ENCODE data around the gene PPIA. TPM values are rescaled to one million over a fixed set of nuclear protein-coding genes. Genes with fewer than 3 reads are reported as not detected.
"Not testable (repeated sequence)": the region's sequence is repeated elsewhere in the genome, so short reads cannot be mapped to it uniquely, and the experiment has no call there.

Gene PPIA
- total RNA-seq, 1 donor: 2,422 TPM

DNA sequence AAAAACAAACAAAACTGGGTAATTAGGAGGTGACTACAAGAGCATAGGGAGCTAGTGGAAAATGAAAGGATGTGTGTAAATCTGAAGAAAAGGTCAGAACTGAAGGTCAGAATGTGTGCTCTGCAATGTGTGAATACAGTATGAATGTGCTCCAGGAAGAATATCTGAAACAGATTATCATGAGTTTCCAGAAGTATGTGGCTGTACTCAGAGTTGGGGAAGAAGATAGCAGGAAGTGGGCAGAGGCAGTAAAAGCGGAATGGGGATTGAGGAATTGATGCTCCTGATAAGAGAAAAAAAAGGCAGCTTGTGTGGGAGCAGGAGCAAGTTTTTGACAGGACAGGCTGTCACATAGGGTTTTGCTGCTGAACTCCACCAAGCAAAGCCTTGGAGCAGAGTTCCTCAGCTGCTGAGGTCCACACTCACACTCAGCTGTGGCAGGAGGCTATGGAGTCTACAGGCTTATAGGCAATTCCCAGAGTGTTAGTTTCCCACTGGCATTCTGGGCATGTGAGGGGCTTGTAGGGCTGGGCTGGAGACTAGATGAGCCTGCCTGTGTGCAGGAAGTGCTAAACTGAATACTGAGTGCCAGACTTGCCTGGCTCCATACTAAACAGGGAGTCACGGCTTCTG, 28.5 kb downstream of the PPIA start:
- TF ChIP-seq, protein P1, sequence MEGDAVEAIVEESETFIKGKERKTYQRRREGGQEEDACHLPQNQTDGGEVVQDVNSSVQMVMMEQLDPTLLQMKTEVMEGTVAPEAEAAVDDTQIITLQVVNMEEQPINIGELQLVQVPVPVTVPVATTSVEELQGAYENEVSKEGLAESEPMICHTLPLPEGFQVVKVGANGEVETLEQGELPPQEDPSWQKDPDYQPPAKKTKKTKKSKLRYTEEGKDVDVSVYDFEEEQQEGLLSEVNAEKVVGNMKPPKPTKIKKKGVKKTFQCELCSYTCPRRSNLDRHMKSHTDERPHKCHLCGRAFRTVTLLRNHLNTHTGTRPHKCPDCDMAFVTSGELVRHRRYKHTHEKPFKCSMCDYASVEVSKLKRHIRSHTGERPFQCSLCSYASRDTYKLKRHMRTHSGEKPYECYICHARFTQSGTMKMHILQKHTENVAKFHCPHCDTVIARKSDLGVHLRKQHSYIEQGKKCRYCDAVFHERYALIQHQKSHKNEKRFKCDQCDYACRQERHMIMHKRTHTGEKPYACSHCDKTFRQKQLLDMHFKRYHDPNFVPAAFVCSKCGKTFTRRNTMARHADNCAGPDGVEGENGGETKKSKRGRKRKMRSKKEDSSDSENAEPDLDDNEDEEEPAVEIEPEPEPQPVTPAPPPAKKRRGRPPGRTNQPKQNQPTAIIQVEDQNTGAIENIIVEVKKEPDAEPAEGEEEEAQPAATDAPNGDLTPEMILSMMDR (IDR thresholded peaks at IDR 0.05; ENCODE audit: insufficient read depth, low read depth, low read length): no peak
- peak; percentile 91 for DNase-seq (ENCODE audit: low read depth)
- H3K4me3 ChIP-seq (ENCODE audit: low read depth, low read length): no peak overlapping the region

DNA sequence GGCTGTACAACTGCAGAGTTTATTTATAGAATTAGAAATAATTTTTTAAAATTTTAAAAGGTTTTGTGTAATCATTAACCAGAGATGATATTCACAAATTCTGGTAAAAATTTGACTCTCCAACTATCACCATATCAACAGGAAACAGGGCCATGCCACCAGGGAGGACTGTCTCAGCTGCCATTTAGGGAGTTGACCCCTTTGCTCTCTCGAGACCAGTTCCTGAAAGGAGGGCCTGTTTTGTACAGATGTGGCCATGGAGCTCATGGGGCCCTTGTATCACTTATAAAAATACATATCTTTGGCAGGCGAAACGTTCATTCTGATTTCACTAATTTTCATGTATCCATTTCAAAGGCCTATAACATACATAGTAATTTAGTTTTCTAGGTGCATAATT, 31.1 kb downstream of the PPIA start:
- TF ChIP-seq, protein P1 (IDR thresholded peaks at IDR 0.05; ENCODE audit: insufficient read depth, low read depth, low read length): no peak
- H3K4me3 ChIP-seq (ENCODE audit: low read depth, low read length): no peak overlapping the region
- no peak for DNase-seq (ENCODE audit: low read depth)

DNA sequence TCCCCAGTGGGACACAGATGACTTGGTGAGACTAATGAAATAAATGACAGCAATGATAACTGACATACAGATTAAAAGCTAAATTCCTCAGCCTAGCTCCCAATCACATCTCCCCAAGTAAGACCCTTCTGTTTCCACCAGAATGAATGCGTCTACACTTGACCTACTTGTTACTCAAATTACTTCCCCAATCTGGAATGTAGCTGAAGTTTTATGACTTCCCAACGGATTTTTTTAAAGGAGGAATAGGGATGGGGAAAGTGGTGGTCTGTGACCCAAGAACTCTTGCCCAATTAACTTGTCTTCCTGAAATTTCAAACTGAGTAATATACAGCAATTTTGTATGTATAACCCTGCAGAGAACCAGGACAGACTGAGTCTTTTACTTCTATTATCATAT, 42.3 kb downstream of the PPIA start:
- peak; percentile 55 for DNase-seq (ENCODE audit: low read depth)

DNA sequence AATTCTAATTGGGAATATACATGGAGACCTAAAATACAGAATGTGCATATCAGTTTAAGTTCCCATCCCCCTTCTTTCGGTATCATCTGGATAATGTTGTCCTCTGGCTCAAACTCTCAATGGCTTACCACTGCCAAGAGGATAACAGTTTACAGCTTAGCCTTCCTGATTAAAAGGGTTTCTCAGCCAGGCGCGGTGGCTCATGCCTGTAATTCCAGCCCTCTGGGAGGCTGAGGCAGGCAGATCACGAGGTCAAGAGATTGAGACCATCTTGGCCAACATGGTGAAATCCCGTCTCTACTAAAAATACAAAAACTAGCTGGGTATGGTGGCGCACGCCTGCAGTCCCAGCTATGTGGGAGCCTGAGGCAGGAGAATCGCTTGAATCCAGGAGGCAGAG, 46.2 kb downstream of the PPIA start:
- peak; percentile 48 for DNase-seq (ENCODE audit: low read depth)
- H3K4me3 ChIP-seq (ENCODE audit: low read depth, low read length): not testable (repeated sequence)

More for the DNA sequence above, 42.3 kb downstream of the PPIA start:
- H3K4me3 ChIP-seq (ENCODE audit: low read depth, low read length): no peak overlapping the region
- TF ChIP-seq, protein P1 (IDR thresholded peaks at IDR 0.05; ENCODE audit: insufficient read depth, low read depth, low read length): no peak

DNA sequence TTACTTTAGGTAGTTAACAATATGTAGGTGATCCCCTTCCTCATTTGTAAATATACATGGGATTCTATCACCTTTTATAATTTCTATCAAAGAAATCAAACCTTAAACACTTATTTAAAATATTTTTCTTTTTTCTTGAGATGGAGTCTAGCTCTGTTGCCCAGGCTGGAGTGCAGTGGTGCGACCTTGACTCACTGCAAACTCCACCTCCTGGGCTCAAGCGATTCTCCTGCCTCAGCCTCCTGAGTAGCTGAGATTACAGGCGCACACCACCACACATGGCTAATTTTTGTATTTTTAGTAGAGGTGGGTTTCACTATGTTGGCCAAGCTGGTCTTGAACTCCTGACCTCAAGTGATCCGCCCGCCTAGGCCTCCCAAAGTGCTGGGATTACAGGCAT, 47.0 kb downstream of the PPIA start:
- H3K4me3 ChIP-seq (ENCODE audit: low read depth, low read length); DNase-seq (ENCODE audit: low read depth): not testable (repeated sequence)

DNA sequence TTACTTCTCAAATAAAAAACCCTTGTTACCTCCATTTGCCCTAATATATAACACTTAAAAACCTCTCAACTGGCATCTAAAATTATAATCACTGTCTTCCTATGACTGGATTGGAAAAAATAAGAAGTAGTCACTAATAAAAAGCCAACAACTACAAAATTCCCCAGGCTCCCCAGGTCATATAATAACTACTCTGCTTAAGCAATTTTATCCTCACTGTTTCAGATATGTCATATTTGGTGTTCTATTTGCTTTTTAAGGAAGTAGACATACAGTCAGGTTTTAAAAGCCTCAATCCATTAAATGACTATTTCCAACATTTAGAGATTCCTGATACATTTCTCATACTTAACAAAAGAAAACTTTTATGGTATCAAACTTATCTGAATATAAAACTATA, 49.0 kb downstream of the PPIA start:
- H3K4me3 ChIP-seq (ENCODE audit: low read depth, low read length): peak overlapping the region; percentile 80
- no peak for DNase-seq (ENCODE audit: low read depth)
- TF ChIP-seq, protein P1 (IDR thresholded peaks at IDR 0.05; ENCODE audit: insufficient read depth, low read depth, low read length): no peak

DNA sequence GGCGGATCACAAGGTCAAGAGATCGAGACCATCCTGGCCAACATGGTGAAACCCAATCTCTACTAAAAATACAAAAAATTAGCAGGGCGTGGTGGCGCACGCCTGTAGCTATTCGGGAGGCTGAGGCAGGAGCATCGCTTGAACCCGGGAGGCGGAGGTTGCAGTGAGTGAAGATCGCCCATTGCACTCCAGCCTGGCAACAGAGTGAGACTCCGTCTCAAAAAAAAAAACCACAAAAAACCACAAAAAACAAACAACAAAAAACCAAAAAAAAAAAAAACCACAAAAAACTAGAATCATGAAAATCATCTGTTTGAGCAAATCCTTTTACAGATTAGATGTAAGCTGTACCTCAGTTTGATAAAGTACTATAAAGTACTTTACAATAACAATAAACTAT, 49.9 kb downstream of the PPIA start:
- peak overlapping the region; percentile 80 for H3K4me3 ChIP-seq (ENCODE audit: low read depth, low read length)
- DNase-seq (ENCODE audit: low read depth): not testable (repeated sequence)

DNA sequence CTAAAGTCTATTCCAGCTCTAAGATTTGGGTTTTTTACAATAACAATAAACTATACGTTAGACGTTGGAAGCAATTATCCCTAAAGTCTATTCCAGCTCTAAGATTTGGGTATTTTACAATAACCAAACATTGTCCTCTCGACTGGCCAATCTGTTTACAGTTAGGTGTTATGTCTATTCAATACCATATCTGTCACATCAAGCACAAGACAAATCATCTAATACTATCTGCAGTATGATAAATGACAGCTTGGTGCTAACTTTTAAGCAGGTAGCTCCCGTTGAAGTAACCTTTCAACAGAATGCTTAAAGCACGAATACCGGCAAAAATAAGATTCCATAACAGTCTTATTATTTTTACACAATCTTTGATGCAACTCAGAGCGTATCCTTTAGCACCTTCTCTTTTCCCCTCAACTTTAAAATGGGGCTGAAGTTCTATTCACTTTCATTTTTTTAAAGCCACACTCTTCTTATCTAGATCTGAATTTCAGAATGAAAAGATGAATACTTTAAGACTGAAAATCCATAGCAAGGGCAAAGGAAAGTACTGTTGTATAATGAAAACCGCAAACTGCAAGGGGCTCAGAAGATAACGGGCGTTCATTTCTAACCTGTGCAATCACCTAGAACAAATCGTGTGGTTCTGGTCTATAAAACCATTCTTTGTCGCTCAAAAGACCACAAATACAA, 50.5 kb downstream of the PPIA start:
- DNase-seq (ENCODE audit: low read depth): no peak
- TF ChIP-seq, protein P1 (IDR thresholded peaks at IDR 0.05; ENCODE audit: insufficient read depth, low read depth, low read length): no peak
- H3K4me3 ChIP-seq (ENCODE audit: low read depth, low read length): peak overlapping the region; percentile 80
